GM18508 (cell line): ENCODE measurements around the gene LRRN4.

Experiments
- ATAC-seq: cut with Tn5 transposase; IDR thresholded peaks from one replicate; pipeline ENCODE4 v1.9.1; 2021; ENCODE audit warnings: moderate number of reproducible peaks; ENCODE audit not compliant: insufficient read depth, unreplicated experiment

The LRRN4 gene

GRCh38 chr20:6053776-6054688 is at the start of gene LRRN4:
Gene LRRN4, minus strand, starts transcription at chr20:6054060. Its CDS starts 1,261 bp downstream, at chr20:6052799.
- no peak for ATAC-seq

DNA sequence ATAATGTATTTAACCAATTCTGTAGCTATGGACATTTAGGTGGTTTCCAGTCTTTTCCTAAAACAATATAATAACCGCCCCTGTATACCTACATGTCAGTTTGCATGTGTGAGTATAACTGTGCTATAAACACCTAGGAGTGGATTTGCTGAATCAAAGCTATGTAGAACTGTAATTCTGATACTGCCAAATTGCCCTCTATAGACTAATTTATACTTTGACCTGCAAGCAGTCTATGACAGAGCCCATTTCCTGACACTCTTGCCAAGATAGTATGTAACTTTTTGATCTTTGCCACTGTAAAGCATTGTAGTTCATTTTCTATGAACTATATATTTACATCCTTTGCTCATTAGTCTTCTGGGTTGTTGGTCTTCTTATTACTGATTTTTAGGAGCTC is 49.4 kb upstream of the LRRN4 start:
- ATAC-seq = no peak

DNA sequence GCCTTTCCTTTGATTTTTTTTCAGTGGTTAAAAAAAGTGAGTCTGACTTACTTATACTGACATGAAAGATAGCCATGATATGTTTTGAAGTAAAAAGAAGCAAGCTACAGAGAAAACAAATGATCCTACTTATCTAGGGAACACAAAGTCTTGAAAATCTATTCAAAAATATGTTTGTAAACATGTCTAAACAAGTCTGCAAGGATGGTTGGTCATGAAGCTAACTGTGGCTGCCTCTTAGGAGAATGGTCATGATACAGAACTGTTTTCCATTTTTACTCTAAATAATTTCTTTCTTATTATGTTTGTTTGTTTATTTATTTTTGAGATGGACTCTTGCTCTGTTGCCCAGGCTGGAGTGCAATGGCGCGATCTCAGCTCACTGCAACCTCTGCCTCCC is 47.5 kb upstream of the LRRN4 start:
- no peak for ATAC-seq

DNA sequence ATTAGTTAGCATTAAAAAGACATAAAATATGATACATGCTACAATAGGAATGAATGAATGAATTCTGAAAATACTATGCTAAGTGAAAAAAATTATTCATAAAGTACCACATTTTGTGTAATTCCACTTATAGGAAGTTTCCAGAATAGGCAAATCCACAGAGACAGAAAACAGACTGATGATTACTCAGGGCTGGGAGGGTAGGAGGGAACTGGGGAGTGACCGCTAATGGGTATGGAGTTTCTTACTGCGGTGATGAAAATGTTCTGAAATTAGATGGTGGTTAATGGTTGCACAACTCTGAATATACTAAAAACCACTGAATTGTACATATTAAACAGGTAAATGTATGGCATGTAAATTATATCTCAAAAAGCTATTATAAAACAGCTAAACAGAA is 46.4 kb upstream of the LRRN4 start:
- ATAC-seq = no peak

DNA sequence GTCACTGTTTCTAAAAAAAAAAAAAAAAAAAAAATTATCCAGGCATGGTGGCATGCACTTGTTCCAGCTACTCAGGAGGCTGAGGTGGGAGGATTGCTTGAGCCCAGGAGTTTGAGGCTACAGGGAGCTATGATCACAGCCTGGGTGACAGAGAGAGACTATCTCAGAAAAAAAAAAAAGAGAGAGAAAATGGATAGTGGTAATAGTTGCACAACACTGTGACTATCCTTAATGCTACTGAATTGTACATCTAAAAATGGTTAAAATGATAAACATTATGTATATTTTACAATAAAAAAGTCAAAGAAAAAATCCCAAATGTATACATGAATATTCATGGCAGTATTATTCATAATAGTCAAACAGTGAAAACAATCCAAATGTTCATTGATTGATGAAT is 46.0 kb upstream of the LRRN4 start:
- no peak for ATAC-seq

DNA sequence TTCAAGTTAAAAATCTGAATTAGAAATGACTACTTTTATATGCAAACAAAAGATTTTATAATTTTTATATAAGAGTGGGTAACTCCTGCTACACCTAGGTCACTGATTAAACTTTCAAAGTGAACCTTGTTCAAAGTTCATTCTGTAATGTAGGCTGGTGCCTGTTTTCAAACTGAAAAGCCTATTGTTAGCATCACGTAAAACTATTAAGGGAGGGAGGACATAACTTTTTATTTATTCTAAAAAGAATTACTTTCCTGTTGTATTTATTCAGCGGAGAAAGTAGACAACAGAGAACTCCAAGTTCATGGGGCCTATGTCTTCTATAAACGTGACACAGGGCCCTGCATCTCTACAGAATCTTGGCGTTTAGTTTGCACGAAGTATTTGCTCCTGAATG is 41.5 kb upstream of the LRRN4 start:
- no peak for ATAC-seq

DNA sequence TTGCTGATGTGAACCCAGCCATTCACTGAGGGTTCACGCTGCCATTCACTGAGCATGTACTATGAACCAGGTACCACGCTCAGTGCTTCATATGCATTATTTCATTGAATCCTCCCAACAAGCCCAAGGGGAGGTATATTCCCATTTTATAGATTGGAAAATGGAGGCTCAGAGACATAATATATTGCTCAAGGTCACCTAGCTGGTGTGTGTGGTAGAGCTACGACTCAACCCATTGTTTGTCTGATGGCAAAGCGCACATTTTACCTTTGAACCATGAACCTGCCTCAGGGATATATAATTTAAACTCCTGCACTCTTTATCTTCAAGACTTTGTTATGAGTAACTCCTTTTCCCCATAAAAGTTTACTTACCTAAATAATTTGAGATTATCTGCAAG is 40.7 kb upstream of the LRRN4 start:
- no peak for ATAC-seq

DNA sequence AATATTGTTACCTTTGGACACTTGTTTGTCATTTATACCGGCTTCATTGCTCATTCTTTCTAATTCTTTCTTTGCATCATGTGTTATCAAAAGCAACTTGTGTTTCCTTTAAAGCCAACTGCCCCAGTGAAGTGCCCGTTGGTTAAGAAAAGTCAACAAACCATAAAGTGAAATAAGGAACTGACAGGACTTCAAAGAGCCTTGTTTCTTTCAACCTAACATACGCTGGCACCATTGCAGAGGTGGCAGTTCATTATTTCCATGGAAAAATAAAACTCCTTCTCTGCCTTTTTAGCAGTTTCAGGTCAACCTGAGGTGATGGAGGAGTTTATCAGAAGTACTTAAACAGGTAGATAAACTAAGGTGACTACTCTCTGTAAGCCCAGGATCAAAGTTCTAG is 40.2 kb upstream of the LRRN4 start:
- ATAC-seq = no peak

DNA sequence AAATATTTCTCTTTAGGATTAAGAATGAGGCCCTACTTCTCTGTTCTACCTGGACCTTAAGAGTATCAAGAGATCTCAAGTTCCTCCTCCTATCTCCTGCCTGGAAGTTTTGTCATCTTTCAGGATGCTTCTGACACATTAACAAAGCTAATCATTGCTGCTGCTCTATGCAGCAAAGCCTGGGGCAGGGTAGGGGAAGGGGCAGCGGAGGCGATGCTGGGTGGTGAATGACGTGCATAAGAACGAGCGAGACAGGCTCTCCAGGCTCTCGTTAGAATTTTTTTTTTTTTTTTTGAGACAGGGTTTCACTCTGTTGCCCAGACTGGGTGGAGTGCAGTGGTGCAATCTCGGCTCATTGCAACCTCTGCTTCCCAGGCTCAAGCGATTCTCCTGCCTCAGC is 37.8 kb upstream of the LRRN4 start:
- no peak for ATAC-seq

DNA sequence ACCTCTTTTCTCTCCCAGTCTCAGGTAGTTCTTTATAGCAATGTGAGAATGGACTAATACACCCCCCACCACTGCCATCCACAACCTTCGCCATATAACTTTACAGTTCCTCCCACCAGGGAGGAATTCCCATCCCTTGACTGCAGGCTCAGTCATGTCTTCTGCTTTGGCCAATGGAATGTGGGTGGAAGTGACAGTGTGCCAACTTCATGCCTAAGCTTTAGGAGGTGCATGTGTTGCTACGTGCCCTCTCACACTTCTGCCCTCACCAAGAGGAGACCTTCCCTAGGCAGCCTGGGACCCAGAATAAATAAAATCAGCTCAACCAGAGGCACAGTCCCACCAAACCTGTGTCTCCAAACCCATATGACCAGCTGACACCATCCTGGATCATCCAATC is 33.0 kb upstream of the LRRN4 start:
- ATAC-seq = no peak

DNA sequence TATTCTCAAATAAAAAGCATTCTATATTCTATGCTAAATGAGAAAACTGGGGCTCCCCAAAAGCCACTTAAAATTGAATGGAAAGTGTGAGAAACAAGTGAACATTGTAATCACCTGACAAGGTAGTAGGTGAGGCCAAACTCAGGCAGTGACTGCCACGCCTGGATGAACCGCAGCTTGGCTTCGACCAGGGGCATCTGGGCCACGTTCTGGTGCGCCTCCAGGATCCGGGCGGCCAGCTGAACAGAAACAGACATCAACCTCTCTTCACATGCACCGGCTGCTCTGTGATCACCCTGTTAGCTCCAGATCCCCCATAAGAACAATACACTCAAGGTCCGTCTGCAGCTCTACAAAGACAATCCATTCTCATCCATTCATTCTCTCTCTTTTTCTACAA is 30.1 kb upstream of the LRRN4 start:
- ATAC-seq = no peak

DNA sequence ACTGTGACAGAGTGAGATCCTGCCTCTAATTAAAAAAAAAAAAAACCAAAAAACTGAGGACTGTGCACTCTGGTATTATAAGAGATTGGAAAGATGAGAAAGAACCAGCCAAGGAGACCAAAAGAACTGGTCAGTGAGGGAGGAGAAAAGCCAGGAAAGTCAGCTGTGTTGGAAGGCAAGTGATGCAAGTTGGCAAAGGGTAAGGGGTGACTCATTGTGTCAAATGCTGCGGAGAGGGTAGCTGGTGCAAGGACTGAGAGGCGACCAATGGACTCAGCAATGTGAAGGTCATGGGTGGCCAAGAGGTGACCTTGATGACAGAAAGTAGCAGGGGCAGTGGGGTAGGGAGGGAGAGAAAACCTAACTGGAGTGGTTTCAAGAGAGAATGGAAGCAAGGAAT is 27.4 kb upstream of the LRRN4 start:
- no peak for ATAC-seq

GRCh38 chr20:6079016-6079415 is 25.2 kb upstream of the LRRN4 start:
- no peak for ATAC-seq

DNA sequence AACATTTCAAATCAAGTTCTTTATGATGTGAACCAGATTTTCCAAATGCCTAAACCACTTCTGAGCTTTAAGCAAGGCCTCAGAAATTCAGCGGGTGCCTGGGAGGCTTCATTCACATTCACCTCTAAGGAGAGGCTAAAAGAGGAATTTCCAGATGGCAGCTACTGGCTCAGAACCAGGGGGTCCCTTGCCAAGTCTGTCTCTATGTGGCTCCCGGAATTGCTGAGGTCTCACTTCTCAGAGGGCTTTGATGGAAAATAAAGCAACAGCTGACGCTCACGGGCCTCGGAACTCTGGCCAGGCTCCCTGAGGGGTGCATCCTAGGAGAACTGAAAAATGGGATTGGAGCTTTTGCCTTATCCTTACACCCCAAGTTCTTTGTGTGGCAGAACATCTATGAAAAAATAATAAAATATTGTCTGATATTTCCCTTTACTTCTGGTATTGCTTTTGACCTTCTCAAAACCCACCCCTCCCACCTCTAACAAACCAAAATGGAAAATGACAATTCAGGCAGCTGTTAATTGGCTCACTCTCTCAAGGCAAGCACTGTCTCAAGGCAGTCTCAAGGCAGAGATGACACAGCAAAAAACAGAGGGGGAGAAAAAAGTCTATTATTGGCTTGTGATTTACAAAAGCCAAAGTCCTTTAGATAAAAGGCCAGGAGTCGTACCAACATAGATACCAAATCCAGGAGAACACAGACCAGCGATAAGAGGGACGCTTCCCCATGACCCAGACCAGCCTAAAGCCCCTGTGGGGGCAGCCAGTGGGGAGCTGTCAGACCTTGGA is 21.8 kb upstream of the LRRN4 start:
- ATAC-seq = no peak

DNA sequence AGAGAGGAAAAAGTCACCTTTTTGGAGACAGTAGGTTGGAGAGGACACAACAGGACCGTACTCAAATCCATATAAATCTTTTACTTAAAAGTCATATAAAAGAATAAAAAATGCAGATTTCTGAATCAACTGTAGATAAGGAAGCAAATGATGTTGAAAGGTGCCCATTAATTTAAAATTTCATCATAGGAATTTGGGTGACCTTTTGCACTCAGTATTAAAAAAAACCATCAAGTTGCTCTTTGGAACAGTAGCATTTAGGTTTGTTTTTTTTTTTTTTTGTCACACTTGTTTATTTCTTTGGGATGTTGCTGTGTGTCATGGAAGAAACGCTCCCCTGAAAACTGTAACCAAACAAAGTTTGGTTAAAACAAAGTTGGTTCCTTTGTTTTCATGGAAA is 20.9 kb upstream of the LRRN4 start:
- no peak for ATAC-seq

DNA sequence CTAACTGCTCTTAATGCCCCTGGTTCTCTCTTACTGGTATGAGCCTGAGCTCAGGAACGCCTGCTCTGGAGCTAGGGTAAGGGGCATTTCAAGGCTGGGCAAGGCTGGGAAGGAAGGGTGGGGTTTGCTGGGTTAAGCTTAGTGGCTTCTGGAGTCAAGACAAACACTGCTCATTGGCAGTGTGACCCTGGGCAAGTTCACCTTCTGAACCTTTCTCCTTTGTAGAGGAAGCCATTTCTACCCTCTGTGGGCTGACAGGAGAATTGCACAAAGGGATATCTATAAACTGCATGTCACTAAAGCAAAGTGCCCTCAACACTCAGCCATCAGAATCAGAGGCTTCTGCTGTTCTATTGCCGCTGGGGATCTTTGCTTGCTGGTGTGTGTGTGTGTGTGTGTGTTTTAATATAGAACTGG is 20.3 kb upstream of the LRRN4 start:
- ATAC-seq = no peak

- no peak for ATAC-seq
These were observed 17.2 kb upstream of the LRRN4 start for GRCh38 chr20:6070829-6071695.

- no peak for ATAC-seq
These were observed 15.8 kb upstream of the LRRN4 start for GRCh38 chr20:6069669-6070068.

DNA sequence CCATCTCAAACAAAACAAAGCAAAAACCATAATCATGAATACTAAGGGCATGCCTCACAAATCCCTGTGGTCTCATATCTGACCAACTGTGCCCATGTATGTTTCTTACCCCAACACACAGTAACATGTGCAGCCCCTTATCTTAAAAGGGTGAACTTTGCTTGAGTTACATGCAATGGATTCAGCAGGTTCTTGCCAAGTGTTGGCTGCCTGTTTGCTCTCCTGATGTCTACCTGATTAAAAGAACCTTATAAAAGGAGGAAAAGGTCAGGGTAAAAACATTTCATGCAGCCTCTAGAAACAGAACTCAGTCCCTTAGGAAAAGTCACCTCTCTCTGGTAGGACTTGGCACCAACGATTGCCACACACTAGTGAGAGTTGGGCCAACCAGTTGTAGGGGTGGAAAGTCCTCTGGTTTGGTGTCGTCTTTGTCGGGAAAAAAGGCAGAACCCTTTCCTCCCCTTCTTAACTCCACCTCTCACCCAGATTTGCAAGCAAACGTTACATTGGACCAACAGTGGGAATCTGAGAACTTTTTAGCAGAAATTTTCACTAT is 14.0 kb upstream of the LRRN4 start:
- ATAC-seq = no peak

GRCh38 chr20:6066582-6066981 is 12.7 kb upstream of the LRRN4 start:
- ATAC-seq = no peak
